CD14-positive monocyte (primary cell): Measurements from ENCODE around the gene TMEM51. TPM values are rescaled to one million over a fixed set of nuclear protein-coding genes. Genes with fewer than 3 reads are reported as not detected.
"Not testable (repeated sequence)": the region's sequence is repeated elsewhere in the genome, so short reads cannot be mapped to it uniquely, and the experiment has no call there.

Source experiments
- DNase-seq, 3 donors: peaks; one replicate each; pipeline ENCODE4 v3.0.0-alpha.2; 2011 to 2022
- H2AFZ ChIP-seq: 2 replicates; pipeline ENCODE4 v1.6.0; 2012; ENCODE audit warnings: mild to moderate bottlenecking, low read depth, low read length, inconsistent platforms; ENCODE audit not compliant: insufficient read depth, poor library complexity, severe bottlenecking
- H3K27ac ChIP-seq, 2 donors: 1 replicate in 1 of 2; 2 replicates in 1 of 2; pipeline ENCODE4 v1.5.1; 2012 to 2013; ENCODE audit warnings: low read length in 2 of 2, control low read depth in 1 of 2, inconsistent platforms in 1 of 2, low read depth in 1 of 2, mild to moderate bottlenecking in 1 of 2
- H3K27me3 ChIP-seq, 2 donors: one replicate each; pipeline versions ENCODE4 v1.6.0 to v1.6.1; 2011 to 2013; ENCODE audit warnings: low read length in 2 of 2; ENCODE audit not compliant: control insufficient read depth in 2 of 2, insufficient read depth in 2 of 2
- H3K36me3 ChIP-seq, 2 donors: replicated peaks in 1 of 2; 1 replicate in 1 of 2; 2 replicates in 1 of 2; pipeline versions ENCODE4 v1.5.1 to v1.6.1; 2012 to 2013; ENCODE audit warnings: low read length in 2 of 2, control low read depth in 1 of 2, inconsistent platforms in 1 of 2, mild to moderate bottlenecking in 1 of 2; ENCODE audit not compliant: insufficient read depth in 2 of 2, control insufficient read depth in 1 of 2
- H3K4me1 ChIP-seq, 2 donors: 1 replicate in 1 of 2; 2 replicates in 1 of 2; pipeline versions ENCODE4 v1.5.1 to v1.6.1; 2012 to 2013; ENCODE audit warnings: low read length in 2 of 2, control low read depth in 1 of 2, inconsistent platforms in 1 of 2, mild to moderate bottlenecking in 1 of 2, moderate library complexity in 1 of 2; ENCODE audit not compliant: insufficient read depth in 2 of 2, control insufficient read depth in 1 of 2
- H3K4me2 ChIP-seq: replicated peaks from 2 replicates; pipeline ENCODE3; 2012; ENCODE audit warnings: low read length, moderate library complexity, mild to moderate bottlenecking; ENCODE audit not compliant: poor library complexity, severe bottlenecking; ENCODE audit errors: extremely low read depth
- H3K4me3 ChIP-seq, 3 experiments: fragments of 200-600 bp in 1 of 3; sonication (generic) in 1 of 3; replicated peaks in 1 of 3; 1 replicate in 2 of 3; 2 replicates in 1 of 3; pipeline ENCODE4 v1.5.1; 2011 to 2013; ENCODE audit warnings: low read length in 3 of 3, mild to moderate bottlenecking in 3 of 3, control low read depth in 2 of 3, low read depth in 2 of 3, inconsistent platforms in 1 of 3, moderate library complexity in 1 of 3
- H3K79me2 ChIP-seq: 2 replicates; pipeline ENCODE4 v1.6.0; 2012; ENCODE audit warnings: mild to moderate bottlenecking, control low read depth, inconsistent platforms, low read length, moderate library complexity; ENCODE audit not compliant: insufficient read depth
- H3K9ac ChIP-seq: 2 replicates; pipeline ENCODE4 v1.6.0; 2017; ENCODE audit warnings: low read length, mild to moderate bottlenecking; ENCODE audit not compliant: insufficient read depth, poor library complexity, severe bottlenecking
- H3K9me3 ChIP-seq, 2 donors: replicated peaks in 1 of 2; 1 replicate in 1 of 2; 2 replicates in 1 of 2; pipeline versions ENCODE4 v1.5.1 to v1.6.1; 2012 to 2013; ENCODE audit warnings: low read length in 2 of 2, control low read depth in 1 of 2; ENCODE audit not compliant: control insufficient read depth in 1 of 2, insufficient read depth in 1 of 2
- H4K20me1 ChIP-seq: 2 replicates; pipeline ENCODE4 v1.6.0; 2012; ENCODE audit warnings: mild to moderate bottlenecking, low read length, control low read depth, moderate library complexity; ENCODE audit not compliant: insufficient read depth
- H3K27ac Mint-ChIP-seq, 7 donors: one replicate each; pipeline ENCODE4 v1.8.0; 2020; ENCODE audit warnings: mild to moderate bottlenecking in 7 of 7, mixed read lengths in 7 of 7, moderate library complexity in 6 of 7, inconsistent platforms in 2 of 7
- H3K27me3 Mint-ChIP-seq, 3 donors: one replicate each; pipeline ENCODE4 v1.8.0; 2021 to 2022; ENCODE audit warnings: low read depth in 3 of 3, mild to moderate bottlenecking in 3 of 3, mixed read lengths in 3 of 3, moderate library complexity in 3 of 3, inconsistent platforms in 1 of 3
- H3K36me3 Mint-ChIP-seq, 2 donors: one replicate each; pipeline ENCODE4 v1.8.0; 2020; ENCODE audit warnings: mixed read lengths in 2 of 2, inconsistent platforms in 1 of 2, mild to moderate bottlenecking in 1 of 2
- H3K4me1 Mint-ChIP-seq: one replicate; pipeline ENCODE4 v1.8.0; 2020; ENCODE audit warnings: mild to moderate bottlenecking, mixed read lengths
- H3K4me3 Mint-ChIP-seq, 2 donors: one replicate each; pipeline ENCODE4 v1.8.0; 2020; ENCODE audit warnings: mild to moderate bottlenecking in 2 of 2, mixed read lengths in 2 of 2, moderate library complexity in 1 of 2
- H3K9me3 Mint-ChIP-seq, 7 donors: one replicate each; pipeline ENCODE4 v1.8.0; 2020 to 2022; ENCODE audit warnings: mixed read lengths in 7 of 7, mild to moderate bottlenecking in 6 of 7, moderate library complexity in 6 of 7, inconsistent platforms in 2 of 7
- CTCF ChIP-seq: fragments of 200-600 bp; IDR thresholded peaks from one replicate; pipeline ENCODE4 v1.8.0; 2022; ENCODE audit warnings: antibody characterized with exemption, mild to moderate bottlenecking
- WGBS: methylation state at CpG from one replicate; pipeline ENCODE4 v1.1.5; 2013; ENCODE audit warnings: missing lambda C conversion rate; ENCODE audit not compliant: insufficient coverage; 5-methylcytosine and 5-hydroxymethylcytosine counted together
- intact Hi-C, 2 donors: fragments of 100-400 bp; cut with micrococcal nuclease; formaldehyde crosslinking; loops; one replicate each; pipeline versions ENCODE4 v1.15.0 to v1.15.1; 2023
- polyA plus RNA-seq, 3 donors: library from polyadenylated mRNA; depleted of rRNA in 1 of 3; unstranded in 2 of 3; stranded (reverse) in 1 of 3; fragments of 300-500 nt in 2 of 3; fragments of >200 nt in 1 of 3; fragmentation: Illumina TruSeq in 2 of 3; gene quantifications; 1 replicate in 2 of 3; 2 replicates in 1 of 3; pipeline ENCODE4 v1.2.3, GENCODE V29; 2012 to 2021

Gene TMEM51
- polyA plus RNA-seq, 3 donors = 1.2 to 2.5 (median 2.1) TPM

- peaks cover 8 to 11% (median 10%) of the 10 kb centered on the region in 3 donors for H3K27me3 Mint-ChIP-seq
- TF ChIP-seq CTCF = no peak
Observed at GRCh38 chr1:15174615-15174983, 21.1 kb downstream of the TMEM51 start.

GRCh38 chr1:15175324-15176094, 22.0 kb downstream of the TMEM51 start:
- H3K4me3 Mint-ChIP-seq, H3K4me3 ChIP-seq, H3K36me3 Mint-ChIP-seq, H4K20me1 ChIP-seq, H3K79me2 ChIP-seq, H2AFZ ChIP-seq, H3K9ac ChIP-seq, intact Hi-C loops, DNase-seq, H3K9me3 Mint-ChIP-seq, H3K9me3 ChIP-seq, H3K27ac Mint-ChIP-seq, H3K4me1 ChIP-seq, H3K36me3 ChIP-seq, H3K27ac ChIP-seq, H3K4me2 ChIP-seq, H3K27me3 ChIP-seq: not testable (repeated sequence)
- Mint-ChIP-seq H3K4me1 (peaks cover 26% of the 10 kb centered on the region), H3K27me3 (peaks cover 10 to 11% (median 10%) of the 10 kb centered on the region in 3 donors)
- 87% methylated on average over 3 of the region's 6 CpGs for WGBS

More at GRCh38 chr1:15174615-15174983, 21.1 kb downstream of the TMEM51 start:
- Histone ChIP-seq H3K27ac (no peak overlapping the region), H3K4me3 (no peak overlapping the region), H3K36me3 (no peaks in the 10 kb centered on the region), H3K9ac (no peak overlapping the region), H2AFZ (no peak overlapping the region), H3K27me3 (no peaks in the 10 kb centered on the region), H3K4me1 (peaks cover 4 to 5% of the 10 kb centered on the region in 2 donors), H3K4me2 (no peak overlapping the region), H3K79me2 (no peaks in the 10 kb centered on the region), H4K20me1 (no peaks in the 10 kb centered on the region), H3K9me3 (no peaks in the 10 kb centered on the region)
- H3K9me3 Mint-ChIP-seq = peaks cover 0 to 8% (median 0%) of the 10 kb centered on the region in 7 donors
- intact Hi-C loops = no loop called here
- 90% methylated on average over 2 of the region's 3 CpGs for WGBS
- H3K4me1 Mint-ChIP-seq = peaks cover 26% of the 10 kb centered on the region
- H3K27ac Mint-ChIP-seq = peak overlapping the region in 2 of 7 donors; percentile 8 to 10
- no peak for DNase-seq
- no peak overlapping the region for H3K4me3 Mint-ChIP-seq
- H3K36me3 Mint-ChIP-seq = no peaks in the 10 kb centered on the region
